HepG2 (cell line): ENCODE data around the gene ENTREP1.
"Not testable (repeated sequence)": the region's sequence is repeated elsewhere in the genome, so short reads cannot be mapped to it uniquely, and the experiment has no call there.

Source experiments
- CEBPB ChIP-seq: IDR thresholded peaks from 2 replicates; pipeline ENCODE4 v1.6.1; 2011; ENCODE audit warnings: low read depth, low read length, improper control_type of control experiment, borderline replicate concordance
- HNRNPL ChIP-seq: fragments of 200-400 bp; formaldehyde crosslinking; IDR thresholded peaks from 2 replicates; pipeline ENCODE4 v1.6.1; 2017; ENCODE audit warnings: mild to moderate bottlenecking, low read depth, low read length
- STAT5B ChIP-seq: sonication (generic); formaldehyde crosslinking; IDR thresholded peaks from 2 replicates; pipeline ENCODE4 v1.4.0; 2020; ENCODE audit warnings: missing genetic modification reagents

GRCh38 chr9:69306895-69307445, 18.0 kb upstream of the ENTREP1 start:
- not testable (repeated sequence) for TF ChIP-seq CEBPB; STAT5B (CRISPR knock-in tag); HNRNPL
